HEK293T (cell line): ENCODE data around the gene WDR13.

Experiments used
- ARNT ChIP-seq: fragments of 450-650 bp; IDR thresholded peaks from 2 replicates; pipeline ENCODE4 v1.6.1; 2017; ENCODE audit warnings: mild to moderate bottlenecking
- BHLHE40 ChIP-seq: fragments of 450-650 bp; IDR thresholded peaks from 2 replicates; pipeline ENCODE4 v1.6.1; 2016; ENCODE audit warnings: mild to moderate bottlenecking, moderate library complexity, borderline replicate concordance
- CTBP1 ChIP-seq: fragments of 450-650 bp; IDR thresholded peaks from 2 replicates; pipeline ENCODE4 v1.6.1; 2016; ENCODE audit warnings: borderline replicate concordance
- FOXA1 ChIP-seq: fragments of 450-650 bp; IDR thresholded peaks from 2 replicates; pipeline ENCODE4 v1.6.1; 2016; ENCODE audit warnings: mild to moderate bottlenecking
- FOXK2 ChIP-seq: fragments of 450-650 bp; IDR thresholded peaks from 2 replicates; pipeline ENCODE4 v1.6.1; 2016; ENCODE audit warnings: mild to moderate bottlenecking
- HDGF ChIP-seq: fragments of 450-650 bp; IDR thresholded peaks from 2 replicates; pipeline ENCODE4 v1.6.1; 2017; ENCODE audit warnings: antibody characterized with exemption, borderline replicate concordance
- NFRKB ChIP-seq: fragments of 450-650 bp; IDR thresholded peaks from 2 replicates; pipeline ENCODE4 v1.6.1; 2016; ENCODE audit warnings: mild to moderate bottlenecking, moderate library complexity
- SP1 ChIP-seq: fragments of 450-650 bp; IDR thresholded peaks from 2 replicates; pipeline ENCODE4 v1.6.1; 2017
- TARDBP ChIP-seq: fragments of 450-650 bp; IDR thresholded peaks from 2 replicates; pipeline ENCODE4 v1.6.1; 2016
- ZNF384 ChIP-seq: fragments of 450-650 bp; IDR thresholded peaks from 2 replicates; pipeline ENCODE4 v1.6.1; 2016

DNA sequence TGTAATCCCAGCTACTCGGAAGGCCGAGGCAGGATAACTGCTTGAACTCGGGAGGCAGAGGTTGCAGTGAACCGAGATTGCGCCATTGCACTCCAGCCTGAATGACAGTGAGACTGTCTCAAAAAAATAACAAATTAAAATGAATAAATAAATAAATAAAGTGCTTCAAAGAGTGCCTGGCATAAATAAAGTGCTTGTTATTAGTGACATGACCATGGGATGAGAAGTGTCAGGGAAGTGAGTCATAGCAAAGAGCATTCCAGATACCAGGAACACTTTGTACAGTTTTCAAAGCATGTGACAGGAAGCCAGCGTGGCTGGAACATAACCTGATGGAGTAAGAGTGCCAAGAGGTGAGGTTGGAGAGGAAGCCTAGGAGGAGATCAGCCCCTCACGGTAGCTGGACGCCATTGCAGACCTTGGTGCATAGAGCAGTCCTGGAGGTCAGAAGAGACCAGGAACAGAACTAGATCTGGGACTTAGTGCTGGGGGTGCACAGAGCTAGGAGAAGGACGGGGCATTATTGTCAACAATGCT, 6.0 kb upstream of the WDR13 start:
- TF ChIP-seq SP1 (no peak), TARDBP (no peak), FOXK2 (no peak), HDGF (no peak), ZNF384 (no peak), NFRKB (no peak), ARNT (no peak), BHLHE40 (no peak), CTBP1 (no peak), FOXA1 (no peak)
